Mesenteric fat pad (tissue), 1 donor: ENCODE data around the gene LMTK3. TPM values are rescaled to one million over a fixed set of nuclear protein-coding genes. Genes with fewer than 3 reads are reported as not detected.

ENCODE experiments used
- DNase-seq: peaks from one replicate; pipeline ENCODE4 v3.0.0-alpha.2; 2020; ENCODE audit warnings: low spot score
- total RNA-seq: library from RNA; stranded (reverse); fragmentation: NEBNext Ultra II Directional; extraction: Animal tissue kit (Norgen Biotek cat#: 25700); gene quantifications from one replicate; pipeline ENCODE4 v1.2.1, GENCODE V29; 2021
- donor health status: DM: yes; HTN: yes; CAD: no.

LMTK3 gene
- total RNA-seq, 1 donor from 2014 or later, result 0.45 TPM

DNA sequence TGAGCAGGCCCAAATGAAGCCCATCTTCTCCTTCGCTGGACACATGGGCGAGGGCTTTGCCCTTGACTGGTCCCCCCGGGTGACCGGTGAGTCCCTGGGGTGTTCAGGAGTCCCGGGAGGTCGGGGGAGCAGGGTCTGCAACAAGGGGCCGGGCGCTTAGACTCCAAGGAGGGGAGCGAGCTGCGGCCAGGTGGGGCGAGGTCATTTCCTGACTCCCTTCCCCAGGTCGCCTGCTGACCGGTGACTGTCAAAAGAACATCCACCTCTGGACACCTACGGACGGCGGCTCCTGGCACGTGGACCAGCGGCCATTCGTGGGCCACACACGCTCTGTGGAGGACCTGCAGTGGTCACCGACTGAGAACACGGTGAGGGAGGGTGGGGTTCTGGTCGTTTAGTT lies 61.2 kb downstream of the LMTK3 start:
- DNase-seq, result no peak

DNA sequence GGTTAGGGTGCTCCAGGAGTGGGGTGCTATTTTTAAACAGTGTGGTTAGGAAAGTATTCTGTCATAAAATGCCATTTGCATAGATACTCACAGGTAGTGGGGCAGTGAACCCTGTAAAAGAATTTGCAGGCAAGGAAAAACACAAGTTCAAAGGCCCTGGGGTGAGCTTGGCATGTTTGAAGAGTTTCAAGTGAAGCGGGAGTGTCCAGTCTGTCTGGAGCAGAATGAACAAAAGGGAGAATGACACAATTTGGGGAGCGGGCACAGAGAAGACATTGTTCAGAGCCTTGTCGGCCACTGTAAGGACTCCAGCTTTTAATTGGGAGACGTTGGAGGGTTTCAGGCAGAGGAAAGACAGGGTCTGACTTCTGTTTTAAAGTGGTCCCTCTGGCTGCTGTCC lies 63.1 kb downstream of the LMTK3 start:
- no peak for DNase-seq

DNA sequence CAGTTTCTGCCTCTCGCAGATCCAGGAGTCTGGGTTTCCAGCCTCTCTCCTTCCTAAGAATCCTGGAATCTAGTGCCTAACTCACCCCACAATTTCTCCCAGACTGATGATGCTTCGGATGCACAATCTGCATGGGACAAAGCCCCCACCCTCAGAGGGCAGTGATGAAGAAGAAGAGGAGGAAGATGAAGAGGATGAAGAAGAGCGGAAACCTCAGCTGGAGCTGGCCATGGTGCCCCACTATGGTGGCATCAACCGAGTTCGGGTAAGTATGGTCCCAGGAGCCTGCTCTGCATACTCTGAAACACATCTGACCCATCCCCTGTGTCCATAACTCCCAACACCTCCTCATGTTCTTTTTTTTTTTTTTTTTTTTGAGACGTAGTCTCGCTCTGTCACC lies 65.1 kb downstream of the LMTK3 start:
- no peak for DNase-seq

DNA sequence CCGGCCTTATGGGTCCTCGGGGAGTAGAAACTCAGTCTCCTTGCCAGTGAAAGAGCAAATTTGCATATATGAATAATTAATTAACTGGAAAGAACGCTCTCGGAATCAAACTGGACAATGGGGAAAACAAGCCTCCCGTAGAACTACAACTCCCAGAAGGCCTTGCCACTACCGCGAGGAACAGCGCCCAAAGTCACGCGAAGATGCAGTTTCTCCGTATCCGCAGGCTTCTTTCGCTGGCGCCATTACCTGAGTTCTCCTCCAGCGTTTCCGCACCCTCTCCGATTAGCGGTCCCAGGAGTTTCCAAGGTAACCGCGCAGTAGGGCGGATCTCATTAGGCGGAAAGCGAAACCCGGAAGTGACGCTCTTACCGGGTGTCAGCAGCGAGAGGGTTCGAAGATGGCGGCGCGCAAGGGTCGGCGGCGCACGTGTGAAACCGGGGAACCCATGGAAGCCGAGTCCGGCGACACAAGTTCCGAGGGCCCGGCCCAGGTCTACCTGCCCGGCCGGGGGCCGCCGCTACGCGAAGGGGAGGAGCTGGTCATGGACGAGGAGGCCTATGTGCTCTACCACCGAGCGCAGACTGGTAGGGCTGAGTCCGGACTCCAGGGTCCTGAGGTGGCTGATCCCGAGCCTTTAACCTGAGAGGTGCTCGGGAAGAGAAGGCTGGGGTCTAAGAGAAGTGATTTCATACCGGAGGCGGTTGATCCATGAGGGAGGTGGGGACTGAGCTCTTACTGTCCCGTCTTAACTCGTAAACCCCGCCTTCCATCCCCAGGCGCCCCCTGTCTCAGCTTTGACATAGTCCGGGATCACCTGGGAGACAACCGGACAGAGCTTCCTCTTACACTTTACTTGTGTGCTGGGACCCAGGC lies 65.8 kb downstream of the LMTK3 start, which contains the start of gene GRWD1:
GRWD1 (plus strand) TSS at position 378 of the 876 bp plus-strand sequence; CDS start at position 401, 23 bp downstream.
- DNase-seq, result peak; percentile 94

DNA sequence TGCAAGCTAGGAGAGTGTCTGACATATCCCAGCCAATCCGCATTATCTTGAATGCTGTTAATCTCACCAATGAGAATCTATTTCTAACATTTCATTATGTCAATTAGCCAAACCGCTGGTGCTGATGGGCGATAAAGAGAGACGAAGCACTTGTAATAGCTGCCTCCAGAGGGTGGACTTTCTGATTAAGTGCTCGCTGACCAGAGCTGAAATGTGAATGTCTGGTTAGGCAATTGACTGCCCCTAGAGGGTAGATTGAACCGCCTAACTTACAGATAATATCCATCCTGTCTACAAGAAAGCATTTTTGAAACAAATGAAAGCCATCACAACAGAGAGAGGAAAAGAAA lies 66.4 kb downstream of the LMTK3 start:
- DNase-seq, result no peak

DNA sequence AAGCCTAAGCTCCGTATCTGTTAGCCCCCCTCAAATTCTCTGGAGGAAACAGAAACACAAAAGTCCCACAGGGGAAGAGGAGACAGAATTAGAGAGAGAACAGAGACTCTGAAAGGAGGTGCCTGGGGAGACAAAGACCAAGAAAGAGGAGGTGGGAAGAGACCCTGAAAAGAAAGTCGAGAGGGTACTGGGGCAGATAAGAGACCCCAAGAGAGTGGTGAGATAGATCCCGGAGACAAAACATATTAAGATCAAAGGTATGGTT lies 66.8 kb downstream of the LMTK3 start:
- DNase-seq, result no peak

DNA sequence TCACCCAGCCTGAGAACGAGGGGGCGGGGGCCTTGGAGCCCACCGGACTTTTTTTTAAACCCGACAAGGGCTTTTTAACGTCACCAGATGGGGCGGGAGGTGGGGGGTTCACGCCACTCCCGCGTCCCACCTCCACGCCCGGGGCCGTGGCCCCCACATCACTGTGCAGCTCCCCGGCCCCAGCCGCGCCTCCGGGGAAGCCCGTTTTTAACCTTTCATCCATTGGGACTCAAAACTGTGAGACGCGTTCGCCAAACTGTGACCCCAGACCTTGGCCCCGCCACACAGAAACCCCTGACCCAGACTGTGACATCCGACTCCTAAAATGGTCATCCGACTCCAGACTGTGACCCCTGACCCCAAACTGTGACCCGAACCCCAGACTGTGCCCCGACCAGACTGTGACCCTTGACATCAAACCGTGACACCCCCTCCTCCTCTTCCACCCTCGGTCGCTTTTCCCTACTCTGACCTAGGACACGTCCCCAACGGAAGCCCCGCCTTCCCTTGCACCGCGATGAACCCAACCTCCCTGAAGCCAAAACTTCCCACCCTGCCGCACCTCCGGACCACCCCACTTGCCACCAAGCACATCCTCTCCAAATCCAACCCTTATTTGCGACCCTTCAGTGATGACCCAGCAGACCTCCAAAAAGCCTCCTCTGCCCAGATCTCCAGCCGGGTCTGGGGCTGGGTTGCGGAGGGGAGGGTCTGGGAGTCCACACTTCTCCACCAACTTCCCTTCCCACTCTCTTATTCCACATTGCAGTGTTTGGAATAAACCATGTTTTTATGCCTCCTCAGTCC lies 67.3 kb downstream of the LMTK3 start:
- no peak for DNase-seq

DNA sequence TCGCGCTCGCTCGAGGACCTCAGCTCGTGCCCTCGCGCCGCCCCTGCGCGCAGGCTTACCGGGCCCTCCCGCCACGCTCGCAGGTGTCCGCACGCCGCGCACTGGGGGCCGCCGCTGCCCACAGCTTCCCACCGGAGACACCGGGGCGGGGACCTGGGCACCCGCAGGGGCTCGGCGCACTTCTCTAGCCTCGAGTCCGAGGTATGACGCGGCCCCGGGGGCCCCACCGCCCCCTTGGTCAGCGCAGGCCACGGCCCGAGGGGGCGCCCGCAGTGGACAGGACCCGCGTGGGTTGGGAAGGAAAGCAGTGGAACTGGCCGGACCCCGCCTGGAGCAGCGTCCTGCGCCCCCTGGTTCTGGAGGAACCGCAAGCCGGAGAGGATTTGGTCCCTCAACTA lies 67.9 kb downstream of the LMTK3 start:
- no peak for DNase-seq

DNA sequence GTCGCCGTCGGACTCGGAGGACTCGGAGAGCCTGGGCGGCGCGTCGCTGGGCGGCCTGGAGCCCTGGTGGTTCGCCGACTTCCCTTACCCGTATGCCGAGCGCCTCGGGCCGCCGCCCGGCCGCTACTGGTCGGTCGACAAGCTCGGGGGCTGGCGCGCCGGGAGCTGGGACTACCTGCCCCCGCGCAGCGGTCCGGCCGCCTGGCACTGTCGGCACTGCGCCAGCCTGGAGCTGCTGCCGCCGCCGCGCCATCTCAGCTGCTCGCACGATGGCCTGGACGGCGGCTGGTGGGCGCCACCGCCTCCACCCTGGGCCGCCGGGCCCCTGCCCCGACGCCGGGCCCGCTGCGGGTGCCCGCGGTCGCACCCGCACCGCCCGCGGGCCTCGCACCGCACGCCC lies 68.4 kb downstream of the LMTK3 start:
- DNase-seq, result no peak

DNA sequence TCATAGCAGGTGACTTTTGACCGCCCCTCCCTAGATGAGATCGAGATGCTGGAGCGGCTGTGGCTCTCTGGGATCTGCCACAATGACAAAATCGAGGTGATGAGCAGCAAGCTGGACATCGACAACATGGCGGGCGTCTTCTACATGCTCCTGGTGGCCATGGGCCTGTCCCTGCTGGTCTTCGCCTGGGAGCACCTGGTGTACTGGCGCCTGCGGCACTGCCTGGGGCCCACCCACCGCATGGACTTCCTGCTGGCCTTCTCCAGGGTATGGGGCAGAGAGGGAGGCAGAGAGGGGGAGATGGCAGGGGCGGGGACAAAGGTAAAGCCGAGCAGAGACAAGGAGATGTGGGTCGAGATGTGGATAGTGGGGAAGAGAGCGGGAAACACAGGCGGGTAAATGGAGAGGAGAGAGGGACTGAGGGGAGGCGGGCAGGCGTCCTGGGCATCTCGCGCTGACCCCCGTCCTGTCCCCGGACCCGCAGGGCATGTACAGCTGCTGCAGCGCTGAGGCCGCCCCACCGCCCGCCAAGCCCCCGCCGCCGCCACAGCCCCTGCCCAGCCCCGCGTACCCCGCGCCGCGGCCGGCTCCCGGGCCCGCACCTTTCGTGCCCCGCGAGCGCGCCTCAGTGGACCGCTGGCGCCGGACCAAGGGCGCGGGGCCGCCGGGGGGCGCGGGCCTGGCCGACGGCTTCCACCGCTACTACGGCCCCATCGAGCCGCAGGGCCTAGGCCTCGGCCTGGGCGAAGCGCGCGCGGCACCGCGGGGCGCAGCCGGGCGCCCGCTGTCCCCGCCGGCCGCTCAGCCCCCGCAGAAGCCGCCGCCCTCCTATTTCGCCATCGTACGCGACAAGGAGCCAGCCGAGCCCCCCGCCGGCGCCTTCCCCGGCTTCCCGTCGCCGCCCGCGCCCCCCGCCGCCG lies 69.3 kb downstream of the LMTK3 start:
- DNase-seq, result no peak

DNA sequence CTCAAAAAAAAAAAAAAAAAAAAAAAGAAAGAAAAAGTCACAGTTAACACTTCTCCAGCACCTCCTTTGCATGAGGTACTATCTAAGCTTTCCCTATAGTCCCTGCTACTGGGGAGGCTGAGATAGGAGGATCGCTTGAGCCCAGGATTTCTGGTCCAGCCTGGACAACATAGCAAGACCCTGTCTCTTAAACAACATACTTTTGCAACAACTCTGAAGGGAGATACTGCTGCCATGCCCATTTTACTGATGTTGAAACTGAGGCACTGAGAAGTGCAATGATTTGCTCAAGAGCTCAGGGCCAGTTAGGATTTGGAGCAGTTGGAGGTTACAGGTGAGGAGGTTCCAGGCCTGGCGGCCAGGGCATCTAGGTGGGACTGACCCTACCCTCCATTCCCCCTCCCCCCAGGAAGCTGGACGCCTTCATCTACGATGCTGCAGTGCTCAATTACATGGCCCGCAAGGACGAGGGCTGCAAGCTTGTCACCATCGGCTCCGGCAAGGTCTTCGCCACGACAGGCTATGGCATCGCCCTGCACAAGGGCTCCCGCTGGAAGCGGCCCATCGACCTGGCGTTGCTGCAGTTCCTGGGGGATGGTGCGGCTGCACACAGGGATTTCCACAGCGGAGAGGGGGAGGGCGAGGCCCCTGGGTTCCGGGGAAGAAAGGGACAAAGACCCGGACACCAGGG lies 70.1 kb downstream of the LMTK3 start:
- no peak for DNase-seq

DNA sequence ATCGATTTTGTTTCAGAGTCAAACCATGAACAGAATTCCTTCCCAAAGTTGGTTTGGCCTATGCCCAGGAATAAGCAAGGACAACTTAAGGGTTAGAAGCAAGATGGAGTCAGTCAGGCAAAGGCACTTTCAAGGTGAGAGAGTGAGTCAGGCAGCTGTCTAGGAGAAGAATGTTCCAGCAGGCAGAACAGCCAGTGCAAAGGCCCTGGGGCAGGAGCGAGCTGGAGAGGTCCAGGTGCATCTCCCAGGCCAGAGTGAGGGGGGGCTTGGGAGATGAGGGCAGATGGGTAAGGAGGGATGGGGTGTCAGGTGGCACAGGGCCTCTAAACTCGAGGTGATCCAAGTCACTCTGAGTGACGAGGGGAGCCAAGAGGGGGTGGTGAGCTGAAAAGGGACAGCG lies 75.0 kb downstream of the LMTK3 start:
- no peak for DNase-seq

Other genes with a start within 250 kb of the LMTK3 start
- gene ZNF114, start 241.8 kb downstream of the LMTK3 start, total RNA-seq, result 0.87 TPM
- gene EMP3, start 186.3 kb downstream of the LMTK3 start, total RNA-seq, result 91.4 TPM
- 5.8 TPM for gene TMEM143, start 147.9 kb downstream of the LMTK3 start, total RNA-seq
- not detected for gene SYNGR4, start 147.5 kb downstream of the LMTK3 start, total RNA-seq
- 113 TPM for gene KDELR1, start 120.3 kb downstream of the LMTK3 start, total RNA-seq
- 0.48 TPM for gene GRIN2D, start 118.2 kb downstream of the LMTK3 start, total RNA-seq
- gene GRWD1, start 65.9 kb downstream of the LMTK3 start, total RNA-seq, result 39.0 TPM
- 1.0 TPM for gene KCNJ14, start 56.3 kb downstream of the LMTK3 start, total RNA-seq
- gene CYTH2, start 42.5 kb downstream of the LMTK3 start, total RNA-seq, result 34.9 TPM
- gene SULT2B1, start 40.3 kb upstream of the LMTK3 start, total RNA-seq, result 0.48 TPM
- gene SPACA4, start 94.9 kb upstream of the LMTK3 start, total RNA-seq, result not detected
- gene FAM83E, start 103.2 kb upstream of the LMTK3 start, total RNA-seq, result 0.71 TPM
- 876 TPM for gene RPL18, start 107.3 kb upstream of the LMTK3 start, total RNA-seq
- 14.0 TPM for gene SPHK2, start 107.7 kb upstream of the LMTK3 start, total RNA-seq
- gene DBP, start 125.5 kb upstream of the LMTK3 start, total RNA-seq, result 1.4 TPM
- 3.3 TPM for gene CA11, start 134.4 kb upstream of the LMTK3 start, total RNA-seq
- gene NTN5, start 161.2 kb upstream of the LMTK3 start, total RNA-seq, result 0.51 TPM
- gene FUT2, start 184.1 kb upstream of the LMTK3 start, total RNA-seq, result 0.19 TPM
- 0.58 TPM for gene MAMSTR, start 207.9 kb upstream of the LMTK3 start, total RNA-seq
- gene RASIP1, start 228.8 kb upstream of the LMTK3 start, total RNA-seq, result 34.5 TPM
- 2.0 TPM for gene IZUMO1, start 235.1 kb upstream of the LMTK3 start, total RNA-seq
- 5.7 TPM for gene FUT1, start 240.8 kb upstream of the LMTK3 start, total RNA-seq
- not detected for gene FGF21, start 243.7 kb upstream of the LMTK3 start, total RNA-seq